Measurements from ENCODE around the gene RAD23B.
A peak's percentile ranks its signal among the peaks of the same experiment; 100 is the strongest.

The RAD23B gene

DNA sequence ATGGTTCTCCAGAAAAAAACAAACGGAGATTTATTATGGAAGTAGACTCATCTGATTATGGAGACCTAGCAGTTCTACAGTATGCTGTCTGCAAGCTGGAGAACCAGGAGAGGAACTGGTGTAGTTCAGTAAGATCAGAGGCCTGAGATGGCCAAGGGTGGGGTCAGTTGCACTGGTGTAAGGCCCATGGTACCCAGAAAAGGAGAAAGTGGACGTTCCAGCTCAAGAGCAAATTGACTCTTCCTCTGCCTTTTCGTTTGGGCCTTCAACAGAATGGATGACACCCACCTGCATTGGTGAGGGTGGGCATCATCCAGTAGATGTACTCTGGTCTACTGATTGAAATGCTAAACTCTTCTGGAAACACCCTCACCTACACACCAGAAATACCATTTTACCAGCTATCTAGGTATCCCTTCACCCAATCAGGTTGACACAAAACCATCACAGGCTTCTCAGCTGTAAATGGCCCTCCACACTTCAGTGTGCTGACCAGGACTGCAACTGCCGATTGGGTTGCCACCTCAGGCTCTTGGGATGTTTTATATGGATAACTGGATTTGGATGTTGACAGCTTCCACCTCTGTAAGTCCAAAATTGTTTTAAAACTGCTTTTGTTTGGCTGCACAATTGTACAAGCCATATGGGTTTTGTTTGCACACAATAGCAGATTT, 51.2 kb downstream of the RAD23B start:
- no peak for DNase-seq (ENCODE audit: low read depth, low spot score)

DNA sequence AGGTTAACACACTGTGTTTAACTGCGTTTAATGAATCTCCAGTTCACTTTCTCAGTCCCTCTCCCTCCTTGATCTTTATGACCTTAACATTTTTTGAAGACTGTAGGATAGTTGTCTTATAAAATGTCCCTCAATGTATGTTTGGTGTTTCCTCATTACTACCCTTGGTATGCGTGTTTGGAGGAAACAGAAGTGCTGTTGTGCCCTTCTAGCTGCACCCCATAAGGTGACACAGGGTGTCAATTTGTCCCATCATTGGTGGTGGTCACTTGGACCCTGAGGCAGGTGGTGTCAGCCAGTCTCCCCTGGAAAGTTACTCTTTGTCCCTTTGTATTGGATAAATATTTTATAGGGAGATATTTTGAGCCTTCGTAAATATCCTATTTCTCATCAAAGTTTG, 52.3 kb downstream of the RAD23B start:
- DNase-seq (ENCODE audit: low read depth, low spot score), result no peak

- DNase-seq (ENCODE audit: low read depth, low spot score), result no peak
Measured at GRCh38 chr9:107336718-107337360, 53.8 kb downstream of the RAD23B start.

DNA sequence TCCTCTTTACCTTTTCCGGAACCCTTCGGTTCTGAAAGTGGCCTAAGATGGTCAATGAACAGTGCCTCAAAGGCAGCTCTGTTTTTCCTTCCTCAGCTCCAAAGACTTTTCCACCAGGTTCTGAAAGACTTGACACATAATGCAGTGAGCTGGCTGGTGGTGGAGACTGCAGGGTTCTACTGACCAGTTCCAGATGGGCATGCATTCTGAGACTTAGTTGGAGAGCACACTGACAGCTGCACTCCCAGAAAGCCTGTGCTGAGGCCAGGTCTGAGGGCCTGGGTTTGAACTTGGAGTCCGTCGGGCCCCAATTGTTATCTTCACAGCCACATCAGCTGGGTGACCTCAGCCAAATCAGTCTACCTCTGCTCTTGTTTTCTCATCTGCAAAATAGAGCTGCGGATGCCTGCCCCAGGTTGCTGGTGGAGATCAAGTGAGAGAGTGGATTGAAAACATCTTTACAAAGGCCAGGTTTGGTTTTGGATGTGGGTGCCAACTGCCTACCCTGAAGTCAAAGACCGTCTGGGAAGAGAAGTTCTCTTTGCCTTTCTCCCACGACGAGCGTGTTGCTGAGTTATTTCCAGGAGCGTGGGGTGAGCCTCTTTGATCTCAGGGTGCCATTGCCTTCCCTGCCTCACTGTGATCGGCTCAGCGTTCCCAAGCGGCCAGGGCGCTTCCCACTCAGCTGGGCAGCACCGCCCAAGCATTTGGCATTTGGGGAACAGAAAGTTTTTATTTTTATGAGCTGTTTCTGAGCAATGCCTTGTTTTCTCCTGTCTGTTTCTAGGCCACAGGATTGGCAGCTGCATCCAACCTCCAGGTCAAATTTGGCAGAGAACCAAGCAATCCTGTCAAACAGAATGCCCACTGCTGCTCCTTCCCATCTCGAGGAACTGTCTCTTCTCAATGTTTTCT, 54.9 kb downstream of the RAD23B start:
- no peak for DNase-seq (ENCODE audit: low read depth, low spot score)

DNA sequence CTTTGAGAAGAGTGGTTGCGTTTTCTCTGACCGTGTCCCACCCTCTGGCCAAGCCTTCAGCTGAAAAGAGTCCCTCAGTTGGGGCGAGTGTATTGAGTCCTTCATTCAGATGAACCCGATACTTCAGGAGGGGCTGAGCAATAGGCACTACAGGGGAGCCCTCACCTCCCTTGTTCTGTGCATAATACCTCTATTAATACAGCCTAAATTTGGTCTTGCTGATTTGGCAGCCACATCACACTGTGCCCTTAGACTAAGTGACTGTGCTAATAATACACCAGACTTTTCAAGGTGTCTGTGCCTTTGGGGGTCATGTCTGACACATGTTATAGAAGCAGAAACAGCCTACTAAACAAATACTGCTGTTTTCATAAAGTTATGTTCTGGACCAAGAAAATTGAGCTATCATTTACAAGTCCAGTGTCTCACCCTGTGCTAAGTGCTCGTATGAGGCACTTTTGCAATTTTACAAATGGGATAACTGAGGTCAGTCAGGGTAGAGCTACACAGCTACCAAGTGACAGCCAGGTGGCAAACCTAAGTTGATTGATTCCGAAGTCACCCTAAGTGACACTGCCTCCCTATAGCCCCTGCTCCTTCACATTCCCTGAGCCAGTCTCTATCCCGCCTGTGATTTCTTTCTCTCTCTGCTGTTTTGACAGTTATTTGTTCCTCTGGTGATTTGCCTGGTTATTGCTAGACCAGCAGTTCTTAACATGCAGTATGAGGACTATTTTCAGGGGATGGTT, 56.0 kb downstream of the RAD23B start:
- no peak for DNase-seq (ENCODE audit: low read depth, low spot score)

- DNase-seq (ENCODE audit: low read depth, low spot score), result peak; percentile 56
Measured at GRCh38 chr9:107340920-107341632, 58.0 kb downstream of the RAD23B start.

DNA sequence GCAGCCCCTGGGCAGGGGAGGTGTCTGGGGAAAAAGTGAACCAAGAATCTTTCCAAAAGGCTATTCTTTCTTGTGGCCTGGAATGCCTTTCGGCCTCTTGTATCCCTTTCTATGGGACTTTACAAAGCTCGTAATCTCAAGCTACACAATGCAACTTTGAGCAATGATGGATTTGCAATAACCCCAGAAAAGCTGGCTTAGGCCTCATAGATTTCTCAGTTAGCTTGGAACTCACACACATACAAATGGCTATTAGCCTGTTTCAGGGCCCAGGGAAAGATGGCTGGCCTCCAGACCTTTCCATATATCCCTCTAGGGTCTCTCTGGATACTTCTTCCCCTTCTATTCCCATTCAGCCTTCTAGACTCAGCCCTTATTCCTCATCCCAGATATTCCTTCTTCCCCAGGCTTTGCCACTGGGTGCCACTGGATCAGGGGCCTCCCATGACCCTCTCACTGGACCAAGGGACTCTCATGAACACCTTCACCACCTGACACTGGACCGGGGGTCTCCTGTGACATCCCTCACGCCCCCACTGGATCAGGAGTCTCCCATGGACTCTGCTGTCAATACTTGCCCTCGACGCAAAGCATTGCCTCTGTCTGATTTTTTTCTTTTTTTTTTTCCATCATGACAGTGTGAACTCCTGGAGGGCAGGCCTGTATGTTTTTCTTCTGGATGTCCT, 59.5 kb downstream of the RAD23B start:
- no peak for DNase-seq (ENCODE audit: low read depth, low spot score)

DNA sequence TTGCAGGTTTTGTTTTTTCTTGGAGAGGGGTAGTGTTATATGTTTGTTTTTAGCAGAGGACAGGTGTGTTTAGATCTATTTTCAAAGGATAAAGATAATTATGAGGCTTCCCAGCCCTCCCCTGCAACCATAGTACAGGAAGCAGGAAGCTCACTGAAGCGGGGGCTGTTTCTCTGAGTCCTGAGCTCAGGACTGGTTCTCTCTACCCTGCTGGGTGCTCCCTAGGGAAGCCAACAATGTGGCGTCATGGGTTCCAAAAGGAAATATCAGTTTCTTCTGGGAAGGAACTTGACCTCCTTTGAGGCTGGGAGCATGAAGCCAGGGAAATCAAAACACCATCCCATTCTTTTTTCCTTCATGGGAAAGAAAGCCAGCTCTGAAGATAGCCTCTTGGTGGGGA, 62.2 kb downstream of the RAD23B start:
- DNase-seq (ENCODE audit: low read depth, low spot score), result no peak

DNA sequence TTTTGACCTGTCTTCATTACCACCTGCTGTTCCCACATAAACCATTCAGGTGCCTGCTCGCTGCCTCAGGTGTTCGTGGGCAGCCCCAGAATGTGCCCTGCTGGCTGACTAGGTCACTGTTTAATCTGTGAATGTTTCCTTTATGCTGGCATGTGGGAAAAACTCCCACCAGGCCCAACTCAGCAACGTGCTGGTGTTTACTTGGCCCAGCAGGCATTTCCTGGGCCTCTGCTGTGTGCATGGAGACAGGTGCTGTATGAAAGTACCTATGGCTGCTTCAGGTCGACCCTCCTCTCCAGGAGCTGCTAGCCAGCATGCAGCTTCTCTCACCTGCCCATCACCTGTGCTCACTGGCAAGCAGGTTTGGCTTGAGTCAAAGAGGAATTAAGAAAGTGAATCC, 65.8 kb downstream of the RAD23B start:
- DNase-seq (ENCODE audit: low read depth, low spot score), result no peak

- DNase-seq (ENCODE audit: low read depth, low spot score), result no peak
Measured at GRCh38 chr9:107350443-107350842, 67.4 kb downstream of the RAD23B start.

- no peak for DNase-seq (ENCODE audit: low read depth, low spot score)
Measured at GRCh38 chr9:107351382-107352045, 68.4 kb downstream of the RAD23B start.

- no peak for DNase-seq (ENCODE audit: low read depth, low spot score)
Measured at GRCh38 chr9:107355394-107355793, 72.3 kb downstream of the RAD23B start.

GRCh38 chr9:107358986-107359385, 75.9 kb downstream of the RAD23B start:
- DNase-seq (ENCODE audit: low read depth, low spot score), result no peak

DNA sequence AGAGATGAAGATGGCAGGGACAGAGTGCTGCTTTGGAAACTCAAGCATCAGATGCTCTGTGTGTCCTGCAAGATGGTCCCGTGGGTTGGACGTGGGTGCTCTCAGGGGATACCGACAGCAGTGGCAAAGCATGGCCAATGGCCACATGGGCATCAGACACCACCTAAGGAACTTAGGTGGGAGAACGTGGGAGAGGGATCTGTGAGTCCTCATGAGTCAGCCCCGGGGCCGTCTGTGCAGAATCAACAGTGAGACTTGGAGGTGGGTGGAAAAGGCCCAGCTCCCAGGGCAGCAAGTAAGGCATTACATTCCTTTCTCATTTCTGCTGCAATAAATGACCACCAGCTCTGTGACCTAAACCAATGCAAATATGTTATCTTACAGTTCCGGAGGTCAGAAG, 77.0 kb downstream of the RAD23B start:
- DNase-seq (ENCODE audit: low read depth, low spot score), result no peak

DNA sequence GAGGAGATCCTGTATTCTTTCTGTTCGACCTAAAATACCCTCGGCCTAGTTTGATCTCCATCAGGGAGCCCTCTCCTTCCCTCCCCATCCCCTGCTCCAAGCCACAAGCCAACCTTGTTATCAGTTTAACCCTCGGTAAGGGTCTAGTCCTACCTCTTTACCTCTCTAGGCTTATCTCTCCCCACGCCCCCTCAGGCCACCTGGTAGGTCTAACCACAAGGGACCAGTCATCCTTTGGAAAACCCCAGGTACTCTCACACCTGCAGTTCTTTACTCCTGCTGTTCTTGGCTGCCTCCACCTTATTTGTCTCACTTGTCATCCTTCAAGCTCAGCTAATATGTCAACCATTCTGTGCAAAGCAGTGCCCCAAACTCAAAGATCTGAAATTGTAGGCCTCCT, 78.7 kb downstream of the RAD23B start:
- DNase-seq (ENCODE audit: low read depth, low spot score), result no peak

DNA sequence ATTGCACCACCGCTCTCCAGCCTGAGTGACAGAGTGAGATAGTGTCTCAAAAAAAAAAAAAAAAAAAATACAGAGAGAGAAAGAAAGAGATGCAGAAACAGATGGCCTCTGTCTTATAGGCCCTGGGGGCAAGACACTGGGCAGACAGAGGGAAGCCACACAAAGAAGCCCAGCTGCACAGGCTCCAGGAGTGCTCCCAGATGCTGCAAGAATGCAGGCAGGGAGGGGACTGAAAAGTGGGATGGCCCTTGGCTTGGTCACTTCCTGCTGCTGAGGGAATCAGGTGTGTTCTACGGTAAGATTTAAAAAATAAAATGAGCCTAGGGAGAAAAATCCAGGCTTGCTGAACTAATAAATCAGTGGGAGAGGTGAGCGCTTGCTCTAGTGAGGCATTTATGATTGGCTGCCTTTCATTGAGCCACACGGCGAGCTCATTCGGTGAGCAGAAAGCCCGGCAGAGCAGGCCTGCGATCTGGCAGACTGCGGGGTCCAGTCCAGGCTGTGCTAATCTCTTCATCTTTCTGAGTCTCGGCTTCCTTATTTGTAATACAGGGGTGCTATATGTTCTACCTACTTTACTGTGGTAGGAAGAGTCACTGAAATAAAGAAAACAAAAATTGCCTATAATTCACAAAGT, 80.6 kb downstream of the RAD23B start:
- no peak for DNase-seq (ENCODE audit: low read depth, low spot score)

GRCh38 chr9:107367727-107368502, 84.8 kb downstream of the RAD23B start:
- no peak for DNase-seq (ENCODE audit: low read depth, low spot score)

GRCh38 chr9:107368696-107369095, 85.6 kb downstream of the RAD23B start:
- DNase-seq (ENCODE audit: low read depth, low spot score), result no peak

- DNase-seq (ENCODE audit: low read depth, low spot score), result no peak
Measured at GRCh38 chr9:107373809-107374208, 90.7 kb downstream of the RAD23B start.
